ENCODE measurements around the gene GUCY2C.

Gene GUCY2C

DNA sequence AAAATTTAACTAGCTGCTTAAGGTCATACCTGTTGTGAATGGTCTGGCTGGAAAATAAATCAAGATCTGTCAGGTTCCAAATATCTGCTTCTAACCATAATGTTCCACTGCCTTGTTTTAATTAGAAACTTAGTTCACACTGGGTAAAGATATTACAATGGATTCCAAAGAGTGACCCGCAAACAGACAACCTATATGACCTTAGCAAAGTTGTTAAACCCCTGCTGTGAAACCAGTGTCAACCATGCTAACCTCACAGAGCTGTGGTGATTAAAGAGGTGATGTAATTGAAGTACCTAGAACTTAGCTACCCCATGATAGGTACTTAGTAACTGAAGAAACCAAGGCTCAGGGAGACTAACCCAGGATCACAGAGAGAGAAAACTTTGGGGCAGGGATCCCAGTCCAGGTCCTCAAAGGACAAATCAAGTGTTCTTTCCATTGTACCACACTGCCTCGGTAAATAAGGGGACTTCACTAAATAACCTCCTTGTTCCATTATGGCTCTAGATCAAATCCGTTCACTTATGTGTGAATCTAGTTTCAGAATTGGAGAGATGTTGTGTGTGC, 2.2 kb downstream of the GUCY2C start:
- no peaks in the 10 kb centered on the region for H3K27me3 ChIP-seq (ENCODE audit: control insufficient read depth, low read length)
- H3K4me2 ChIP-seq (ENCODE audit: low read length) = no peak overlapping the region
- TF ChIP-seq EZH2phosphoT487 (IDR thresholded peaks at IDR 0.05; ENCODE audit: borderline replicate concordance, low read length) = no peak
- TF ChIP-seq, protein P1, sequence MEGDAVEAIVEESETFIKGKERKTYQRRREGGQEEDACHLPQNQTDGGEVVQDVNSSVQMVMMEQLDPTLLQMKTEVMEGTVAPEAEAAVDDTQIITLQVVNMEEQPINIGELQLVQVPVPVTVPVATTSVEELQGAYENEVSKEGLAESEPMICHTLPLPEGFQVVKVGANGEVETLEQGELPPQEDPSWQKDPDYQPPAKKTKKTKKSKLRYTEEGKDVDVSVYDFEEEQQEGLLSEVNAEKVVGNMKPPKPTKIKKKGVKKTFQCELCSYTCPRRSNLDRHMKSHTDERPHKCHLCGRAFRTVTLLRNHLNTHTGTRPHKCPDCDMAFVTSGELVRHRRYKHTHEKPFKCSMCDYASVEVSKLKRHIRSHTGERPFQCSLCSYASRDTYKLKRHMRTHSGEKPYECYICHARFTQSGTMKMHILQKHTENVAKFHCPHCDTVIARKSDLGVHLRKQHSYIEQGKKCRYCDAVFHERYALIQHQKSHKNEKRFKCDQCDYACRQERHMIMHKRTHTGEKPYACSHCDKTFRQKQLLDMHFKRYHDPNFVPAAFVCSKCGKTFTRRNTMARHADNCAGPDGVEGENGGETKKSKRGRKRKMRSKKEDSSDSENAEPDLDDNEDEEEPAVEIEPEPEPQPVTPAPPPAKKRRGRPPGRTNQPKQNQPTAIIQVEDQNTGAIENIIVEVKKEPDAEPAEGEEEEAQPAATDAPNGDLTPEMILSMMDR (IDR thresholded peaks at IDR 0.05; ENCODE audit: low read depth, low read length, poor library complexity, severe bottlenecking) = no peak
- no peaks in the 10 kb centered on the region for H3K9me2 ChIP-seq (replicated peaks; ENCODE audit: control insufficient read depth, low read length)
- no peaks in the 10 kb centered on the region for H4K20me1 ChIP-seq (ENCODE audit: control insufficient read depth, insufficient read depth, low read depth, low read length)
- H3K4me1 ChIP-seq (ENCODE audit: control insufficient read depth, low read length) = no peaks in the 10 kb centered on the region
- H3K9me3 ChIP-seq (ENCODE audit: control insufficient read depth, insufficient read depth, low read length) = no peaks in the 10 kb centered on the region
- no peaks in the 10 kb centered on the region for H3F3A ChIP-seq (ENCODE audit: control insufficient read depth, insufficient read depth)
- no peak overlapping the region for H3K27ac ChIP-seq (ENCODE audit: low read depth, low read length)
- H3K4me3 ChIP-seq (ENCODE audit: low read length) = no peak overlapping the region
- no peaks in the 10 kb centered on the region for H3K79me2 ChIP-seq (ENCODE audit: control insufficient read depth, low read length)
- no peaks in the 10 kb centered on the region for H3K36me3 ChIP-seq (ENCODE audit: control insufficient read depth, low read length)

DNA sequence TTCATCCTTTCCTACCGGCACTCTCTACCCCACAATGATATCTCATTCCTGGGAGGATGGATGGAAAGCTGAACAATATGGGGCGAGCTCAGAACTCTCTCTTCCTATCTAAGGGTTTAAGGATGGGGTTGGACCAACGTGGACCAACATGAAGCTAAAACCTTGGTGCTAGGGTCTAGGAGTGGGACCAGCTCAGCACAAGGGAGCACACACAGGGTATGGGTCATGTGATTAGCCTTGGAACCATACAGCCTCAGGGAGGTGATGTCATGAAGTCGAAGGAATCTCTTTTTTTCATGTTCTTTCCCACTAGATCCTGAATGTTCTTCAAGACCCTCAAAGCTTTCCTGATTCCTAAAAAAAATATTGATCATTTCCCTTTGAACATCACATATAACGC, 3.3 kb downstream of the GUCY2C start:
- Histone ChIP-seq H3K27me3 (ENCODE audit: control insufficient read depth, low read length) (no peaks in the 10 kb centered on the region), H3K79me2 (ENCODE audit: control insufficient read depth, low read length) (no peaks in the 10 kb centered on the region), H3K27ac (ENCODE audit: low read depth, low read length) (no peak overlapping the region), H3K4me1 (ENCODE audit: control insufficient read depth, low read length) (no peaks in the 10 kb centered on the region), H3K4me2 (ENCODE audit: low read length) (no peak overlapping the region), H4K20me1 (ENCODE audit: control insufficient read depth, insufficient read depth, low read depth, low read length) (no peaks in the 10 kb centered on the region), H3K36me3 (ENCODE audit: control insufficient read depth, low read length) (no peaks in the 10 kb centered on the region), H3K4me3 (ENCODE audit: low read length) (no peak overlapping the region), H3K9me3 (ENCODE audit: control insufficient read depth, insufficient read depth, low read length) (no peaks in the 10 kb centered on the region), H3K9me2 (replicated peaks; ENCODE audit: control insufficient read depth, low read length) (no peaks in the 10 kb centered on the region), H3F3A (ENCODE audit: control insufficient read depth, insufficient read depth) (no peaks in the 10 kb centered on the region)
- TF ChIP-seq, protein P1 (IDR thresholded peaks at IDR 0.05; ENCODE audit: low read depth, low read length, poor library complexity, severe bottlenecking) = no peak
- TF ChIP-seq EZH2phosphoT487 (IDR thresholded peaks at IDR 0.05; ENCODE audit: borderline replicate concordance, low read length) = no peak

DNA sequence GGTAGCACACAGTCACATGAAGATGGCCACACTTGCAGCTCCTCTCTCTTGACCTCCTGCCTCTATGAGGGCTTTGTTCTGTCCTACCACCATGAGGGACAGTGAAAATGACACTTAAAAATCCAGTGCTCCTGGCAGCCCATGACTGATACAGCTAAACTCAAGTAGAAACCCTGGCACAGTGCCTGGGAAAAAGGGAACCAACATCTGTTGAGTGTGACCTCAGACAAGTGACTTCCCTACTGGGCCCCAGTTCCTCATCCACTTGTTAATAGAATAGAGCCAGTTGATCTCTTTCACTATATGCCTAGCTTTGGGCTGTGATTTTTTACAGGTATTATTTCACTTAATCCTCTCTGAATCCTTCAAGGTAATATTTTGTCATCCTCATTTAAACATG, 4.8 kb downstream of the GUCY2C start:
- H3K27me3 ChIP-seq (ENCODE audit: control insufficient read depth, low read length) = no peaks in the 10 kb centered on the region
- no peaks in the 10 kb centered on the region for H3K9me3 ChIP-seq (ENCODE audit: control insufficient read depth, insufficient read depth, low read length)
- H3F3A ChIP-seq (ENCODE audit: control insufficient read depth, insufficient read depth) = no peaks in the 10 kb centered on the region
- H3K4me2 ChIP-seq (ENCODE audit: low read length) = no peak overlapping the region
- H3K27ac ChIP-seq (ENCODE audit: low read depth, low read length) = no peak overlapping the region
- no peaks in the 10 kb centered on the region for H4K20me1 ChIP-seq (ENCODE audit: control insufficient read depth, insufficient read depth, low read depth, low read length)
- no peak overlapping the region for H3K4me3 ChIP-seq (ENCODE audit: low read length)
- TF ChIP-seq, protein P1 (IDR thresholded peaks at IDR 0.05; ENCODE audit: low read depth, low read length, poor library complexity, severe bottlenecking) = no peak
- no peak for TF ChIP-seq EZH2phosphoT487 (IDR thresholded peaks at IDR 0.05; ENCODE audit: borderline replicate concordance, low read length)
- H3K36me3 ChIP-seq (ENCODE audit: control insufficient read depth, low read length) = no peaks in the 10 kb centered on the region
- no peaks in the 10 kb centered on the region for H3K9me2 ChIP-seq (replicated peaks; ENCODE audit: control insufficient read depth, low read length)
- no peaks in the 10 kb centered on the region for H3K79me2 ChIP-seq (ENCODE audit: control insufficient read depth, low read length)
- H3K4me1 ChIP-seq (ENCODE audit: control insufficient read depth, low read length) = no peaks in the 10 kb centered on the region
